ENCODE data around the gene F3.

F3 gene

DNA sequence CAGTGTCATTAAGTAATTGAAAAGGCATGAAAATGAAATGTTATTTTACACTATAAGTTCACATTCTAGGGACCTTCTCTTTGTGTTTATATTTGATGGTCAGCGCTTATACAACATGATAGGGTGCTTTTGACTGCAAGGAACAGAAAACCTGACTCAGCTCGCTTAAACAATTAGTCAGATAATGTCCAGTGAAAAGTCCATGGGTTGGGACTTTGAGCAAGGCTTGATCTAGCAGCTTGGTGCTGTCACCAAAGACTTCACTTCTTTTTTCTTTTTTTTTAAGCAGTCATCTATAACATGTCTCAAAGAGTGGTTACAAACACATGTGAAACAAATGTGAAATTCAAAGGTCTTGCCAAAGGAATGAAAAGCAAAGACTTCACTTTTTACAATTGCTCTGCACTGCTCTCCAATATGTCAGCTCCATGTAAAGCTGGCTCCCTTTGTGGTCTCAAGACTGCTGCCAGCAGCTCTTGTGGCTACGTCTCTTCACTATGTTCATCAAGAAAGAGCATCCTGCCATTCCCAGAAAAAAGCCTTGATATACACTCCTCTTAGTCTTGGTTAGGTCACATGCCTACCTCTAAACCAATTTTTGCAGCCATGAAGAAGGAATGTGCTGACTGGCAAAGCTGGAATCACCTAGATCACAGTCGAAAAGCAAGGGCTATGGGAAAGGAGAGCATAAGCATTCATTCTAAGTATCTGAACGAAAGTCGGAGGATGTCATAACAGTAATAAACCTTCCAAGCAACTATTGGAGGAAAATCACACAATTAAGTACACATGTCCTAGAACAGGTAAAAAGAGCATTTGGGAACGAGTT lies 15.2 kb downstream of the F3 start:
- no peak for DNase-seq

GRCh38 chr1:94524531-94524930 lies 17.0 kb downstream of the F3 start:
- no peak for DNase-seq

DNA sequence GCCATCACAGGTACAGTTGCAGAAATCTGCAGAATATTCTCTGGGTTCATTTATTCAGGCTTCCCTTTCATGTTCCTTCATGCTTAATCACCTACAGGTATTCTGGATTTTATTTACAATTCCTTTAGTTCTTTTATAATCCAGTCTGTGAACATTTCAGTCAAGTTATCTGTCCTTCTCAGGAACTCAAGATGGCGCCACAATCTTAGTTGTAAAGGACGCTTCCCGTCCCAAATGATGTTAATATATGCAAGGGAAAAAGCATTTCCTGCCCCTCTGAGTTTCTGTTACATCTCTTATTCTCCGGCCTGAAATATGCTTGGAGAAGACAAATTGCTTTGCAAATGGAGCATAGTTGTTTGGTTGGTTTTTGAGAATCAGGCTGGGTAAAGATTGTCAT lies 19.3 kb downstream of the F3 start:
- DNase-seq = peak; percentile 63

DNA sequence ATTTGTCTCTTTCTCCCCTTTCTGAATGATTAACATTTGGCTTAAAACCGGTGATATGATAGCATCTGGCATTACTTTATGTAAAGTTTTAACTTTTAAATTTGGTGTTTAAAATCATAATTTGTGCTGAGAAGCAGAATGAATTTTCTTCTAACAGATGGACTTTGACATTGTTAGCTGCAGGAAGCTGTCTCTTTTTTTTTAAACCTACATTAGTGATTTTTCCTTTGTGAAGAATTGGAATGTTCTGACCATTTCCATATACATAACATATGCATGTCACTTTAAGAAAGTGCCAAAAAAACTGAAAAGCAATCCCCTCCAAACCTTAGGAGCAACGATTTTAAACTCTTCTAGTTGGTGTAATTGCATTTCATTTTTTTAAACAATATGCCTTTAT lies 22.2 kb downstream of the F3 start:
- DNase-seq = no peak

- DNase-seq = no peak
These were observed 26.1 kb downstream of the F3 start for GRCh38 chr1:94515296-94515947.

- DNase-seq = no peak
These were observed 27.3 kb downstream of the F3 start for GRCh38 chr1:94514095-94514727.

- no peak for DNase-seq
These were observed 28.7 kb downstream of the F3 start for GRCh38 chr1:94512816-94513215.

GRCh38 chr1:94504601-94505000 lies 37.0 kb downstream of the F3 start:
- DNase-seq = no peak

GRCh38 chr1:94503153-94503552 lies 38.4 kb downstream of the F3 start:
- no peak for DNase-seq

GRCh38 chr1:94501935-94502334 lies 39.6 kb downstream of the F3 start:
- no peak for DNase-seq

- DNase-seq = no peak
These were observed 40.1 kb downstream of the F3 start for GRCh38 chr1:94501426-94501825.

GRCh38 chr1:94496076-94496755 lies 45.3 kb downstream of the F3 start:
- no peak for DNase-seq

DNA sequence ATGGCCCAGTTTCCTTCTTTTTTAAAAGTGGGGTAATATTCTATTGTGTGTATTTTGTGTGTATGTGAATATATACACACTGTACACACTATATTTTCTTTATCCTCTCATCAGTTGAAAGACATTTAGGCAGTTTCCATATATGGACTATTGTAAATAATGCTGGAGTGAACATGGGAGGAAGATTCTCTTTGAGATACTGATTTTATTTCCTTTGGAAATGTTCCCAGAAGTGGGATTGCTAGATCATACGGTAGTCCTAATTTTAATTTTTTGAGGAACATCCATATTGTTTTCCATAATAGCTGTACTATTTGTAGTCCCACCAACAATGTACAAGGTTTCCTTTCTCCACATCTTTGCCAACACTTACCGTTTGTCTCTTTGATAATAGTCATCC lies 51.0 kb downstream of the F3 start:
- no peak for DNase-seq

DNA sequence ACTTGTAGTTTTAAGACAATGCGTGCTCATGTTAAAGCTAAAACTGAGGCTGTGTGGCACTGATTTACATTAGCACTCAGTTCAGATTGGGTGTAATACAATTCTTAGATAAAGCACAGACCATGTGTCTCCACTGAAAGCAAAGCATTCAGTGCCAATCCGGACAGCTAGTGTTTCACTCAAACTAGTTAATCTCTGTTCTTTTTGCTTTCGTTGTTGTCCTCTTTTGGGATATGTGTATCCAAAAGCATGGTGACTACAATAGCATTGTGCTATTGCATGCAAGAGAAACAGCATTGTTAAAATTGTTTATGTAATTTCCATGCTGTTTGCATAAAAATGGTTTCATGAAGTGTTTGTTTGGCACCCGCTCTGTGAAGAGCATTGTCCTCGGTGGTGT lies 54.6 kb downstream of the F3 start:
- DNase-seq = no peak

DNA sequence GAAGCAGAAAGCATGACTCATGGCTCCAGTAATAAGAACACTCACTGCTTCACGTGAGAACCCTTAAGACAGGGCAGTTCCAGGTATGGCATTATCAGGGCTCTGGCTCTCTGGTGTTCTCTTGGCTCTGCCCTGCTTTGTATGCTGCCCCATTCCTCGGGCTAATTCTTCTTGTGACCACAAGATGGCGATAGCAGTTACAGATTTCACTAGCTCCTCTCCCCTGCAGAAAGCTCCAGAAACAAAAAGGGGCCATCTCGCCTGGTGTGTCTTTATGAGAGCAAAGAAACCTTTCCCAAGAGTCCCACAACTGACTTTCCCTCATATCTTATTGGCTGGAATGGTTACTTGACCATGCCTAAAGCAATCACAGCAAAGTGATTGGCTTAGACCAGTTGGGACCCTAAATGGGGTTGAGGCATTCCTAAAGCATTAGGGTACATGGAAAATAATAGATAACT lies 60.1 kb downstream of the F3 start:
- peak; percentile 29 for DNase-seq

DNA sequence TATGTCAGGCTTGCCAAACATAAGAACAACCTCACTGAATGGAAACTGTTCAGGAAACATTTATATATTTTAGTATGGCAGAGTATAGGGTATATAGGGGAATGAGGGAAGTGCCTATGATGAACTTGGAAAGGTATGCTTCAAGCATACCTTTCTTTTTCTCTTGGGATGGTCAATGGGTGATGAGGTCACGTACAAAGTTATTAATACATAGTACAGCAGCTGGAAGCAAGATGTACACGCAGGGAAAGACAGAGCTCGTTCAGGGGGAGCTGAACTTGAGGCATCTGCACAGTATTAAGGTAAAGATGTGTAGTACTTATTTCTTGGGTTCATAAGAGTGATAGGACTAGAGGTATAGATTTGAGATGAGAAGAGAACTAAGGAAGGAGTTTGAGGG lies 61.9 kb downstream of the F3 start:
- DNase-seq = no peak
